Glomerular visceral epithelial cell (primary cell): ENCODE results near the gene TIPIN.

Experiments
- DNase-seq: peaks from one replicate; pipeline ENCODE4 v3.0.0-alpha.2; 2016; ENCODE audit errors: extremely low spot score

The TIPIN gene

GRCh38 chr15:66302489-66303278, 53.8 kb downstream of the TIPIN start:
- no peak for DNase-seq

GRCh38 chr15:66298803-66299251, 57.7 kb downstream of the TIPIN start:
- DNase-seq: no peak

GRCh38 chr15:66296186-66296585, 60.3 kb downstream of the TIPIN start:
- DNase-seq: no peak

GRCh38 chr15:66294932-66295235, 61.6 kb downstream of the TIPIN start:
- DNase-seq: no peak

- DNase-seq: peak; percentile 78
Measured at GRCh38 chr15:66294157-66294931, 62.1 kb downstream of the TIPIN start.

- peak; percentile 58 for DNase-seq
Measured at GRCh38 chr15:66293419-66294156, 62.9 kb downstream of the TIPIN start, which contains the start of gene DIS3L. Gene DIS3L, plus strand, starts transcription at chr15:66293568. Its CDS starts 29 bp downstream, at chr15:66293597.

- DNase-seq: no peak
Measured at GRCh38 chr15:66292571-66293418, 63.7 kb downstream of the TIPIN start.

GRCh38 chr15:66291816-66292570, 64.5 kb downstream of the TIPIN start:
- peak; percentile 1 for DNase-seq

GRCh38 chr15:66290518-66290917, 66.0 kb downstream of the TIPIN start:
- DNase-seq: no peak

GRCh38 chr15:66290007-66290406, 66.5 kb downstream of the TIPIN start:
- DNase-seq: no peak

GRCh38 chr15:66288551-66289185, 67.8 kb downstream of the TIPIN start:
- DNase-seq: no peak

GRCh38 chr15:66288093-66288492, 68.4 kb downstream of the TIPIN start:
- DNase-seq: no peak

GRCh38 chr15:66287461-66288057, 68.9 kb downstream of the TIPIN start:
- peak; percentile 42 for DNase-seq
